Breast epithelium (tissue), 4 donors: ENCODE measurements around the gene KCNIP1. TPM values are rescaled to one million over a fixed set of nuclear protein-coding genes. Genes with fewer than 3 reads are reported as not detected.

ENCODE experiments used
- DNase-seq, 2 donors: peaks; one replicate each; pipeline ENCODE4 v3.0.0-alpha.2; 2019; ENCODE audit warnings: low spot score in 2 of 2
- H3K27ac ChIP-seq, 2 donors: fragments of 200-600 bp; sonication (generic) in 1 of 2; one replicate each; pipeline ENCODE4 v1.5.1; 2016 to 2019; ENCODE audit warnings: mild to moderate bottlenecking in 1 of 2
- H3K27me3 ChIP-seq, 2 donors: fragments of 200-600 bp; sonication (generic) in 1 of 2; one replicate each; pipeline versions ENCODE4 v1.5.1 to v1.6.0; 2017 to 2019; ENCODE audit warnings: control low read depth in 1 of 2, mild to moderate bottlenecking in 1 of 2
- H3K36me3 ChIP-seq: fragments of 200-600 bp; one replicate; pipeline ENCODE4 v1.5.1; 2019
- H3K4me1 ChIP-seq, 2 donors: fragments of 200-600 bp; sonication (generic); one replicate each; pipeline ENCODE4 v1.5.1; 2016 to 2019; ENCODE audit warnings: control low read depth in 1 of 2
- H3K4me3 ChIP-seq, 3 donors: fragments of 200-600 bp; sonication (generic); 1 replicate in 2 of 3; 2 replicates in 1 of 3; pipeline ENCODE4 v1.5.1; 2016 to 2019; ENCODE audit warnings: mild to moderate bottlenecking in 3 of 3, moderate library complexity in 2 of 3
- H3K9me3 ChIP-seq, 2 donors: fragments of 200-600 bp; sonication (generic) in 1 of 2; one replicate each; pipeline ENCODE4 v1.5.1; 2016 to 2019; ENCODE audit warnings: control low read depth in 1 of 2
- POLR2A ChIP-seq: fragments of 450-650 bp; IDR thresholded peaks from one replicate; pipeline ENCODE4 v1.6.1; 2016; ENCODE audit warnings: antibody characterized with exemption, mild to moderate bottlenecking, moderate library complexity
- POLR2AphosphoS5 ChIP-seq, 3 donors: sonication (generic); formaldehyde crosslinking; IDR thresholded peaks; one replicate each; pipeline ENCODE4 v1.6.1; 2017; ENCODE audit warnings: antibody characterized with exemption in 3 of 3
- intact Hi-C: fragments of 100-400 bp; cut with DNase I; formaldehyde crosslinking; loops from one replicate; pipeline ENCODE4 v1.15.1; 2023; ENCODE audit warnings: low total_unique reads
- total RNA-seq, 3 donors: library from RNA; depleted of rRNA; stranded (reverse); fragments of >200 nt; gene quantifications; one replicate each; pipeline ENCODE4 v1.1.0, GENCODE V29; 2016
- TF ChIP-seq, protein P1 (sequence below), 3 donors: fragments of 450-650 bp; IDR thresholded peaks; one replicate each; pipeline ENCODE4 v1.5.1; 2016 to 2017; ENCODE audit warnings: antibody characterized with exemption in 3 of 3, mild to moderate bottlenecking in 3 of 3, moderate library complexity in 3 of 3

KCNIP1 gene
- total RNA-seq, 3 donors from 2014 or later, result 1.0 to 1.6 TPM; not detected in 1

DNA sequence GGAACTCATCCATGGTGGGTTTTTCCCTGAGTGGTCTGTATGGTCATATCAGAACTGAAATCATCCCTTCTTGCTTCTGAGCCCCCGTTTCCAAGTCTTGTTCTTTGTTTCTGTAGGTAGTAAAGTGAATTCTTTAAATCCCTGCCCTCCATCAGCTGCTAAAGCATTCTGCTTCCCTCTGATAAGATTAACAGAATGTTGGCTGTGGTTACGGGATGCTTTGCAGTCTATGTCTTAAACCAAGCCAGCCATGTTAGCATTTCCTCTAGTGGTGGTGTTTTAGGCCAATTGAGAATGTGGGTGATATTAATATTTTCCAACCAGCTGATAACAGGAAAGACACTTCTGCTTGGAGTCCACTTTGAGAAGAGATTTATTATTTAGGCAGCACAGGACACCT, 22.0 kb upstream of the KCNIP1 start:
- no peaks in the 10 kb centered on the region for H3K27me3 ChIP-seq
- TF ChIP-seq POLR2AphosphoS5 (IDR thresholded peaks at IDR 0.05), result no peak
- TF ChIP-seq, protein P1, sequence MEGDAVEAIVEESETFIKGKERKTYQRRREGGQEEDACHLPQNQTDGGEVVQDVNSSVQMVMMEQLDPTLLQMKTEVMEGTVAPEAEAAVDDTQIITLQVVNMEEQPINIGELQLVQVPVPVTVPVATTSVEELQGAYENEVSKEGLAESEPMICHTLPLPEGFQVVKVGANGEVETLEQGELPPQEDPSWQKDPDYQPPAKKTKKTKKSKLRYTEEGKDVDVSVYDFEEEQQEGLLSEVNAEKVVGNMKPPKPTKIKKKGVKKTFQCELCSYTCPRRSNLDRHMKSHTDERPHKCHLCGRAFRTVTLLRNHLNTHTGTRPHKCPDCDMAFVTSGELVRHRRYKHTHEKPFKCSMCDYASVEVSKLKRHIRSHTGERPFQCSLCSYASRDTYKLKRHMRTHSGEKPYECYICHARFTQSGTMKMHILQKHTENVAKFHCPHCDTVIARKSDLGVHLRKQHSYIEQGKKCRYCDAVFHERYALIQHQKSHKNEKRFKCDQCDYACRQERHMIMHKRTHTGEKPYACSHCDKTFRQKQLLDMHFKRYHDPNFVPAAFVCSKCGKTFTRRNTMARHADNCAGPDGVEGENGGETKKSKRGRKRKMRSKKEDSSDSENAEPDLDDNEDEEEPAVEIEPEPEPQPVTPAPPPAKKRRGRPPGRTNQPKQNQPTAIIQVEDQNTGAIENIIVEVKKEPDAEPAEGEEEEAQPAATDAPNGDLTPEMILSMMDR (IDR thresholded peaks at IDR 0.05), result no peak
- no peak for TF ChIP-seq POLR2A
- intact Hi-C loops, result no loop called here
- H3K4me1 ChIP-seq, result no peaks in the 10 kb centered on the region
- H3K27ac ChIP-seq, result no peak overlapping the region
- no peak overlapping the region for H3K4me3 ChIP-seq
- DNase-seq, result no peak
- H3K9me3 ChIP-seq, result no peaks in the 10 kb centered on the region
- no peaks in the 10 kb centered on the region for H3K36me3 ChIP-seq

DNA sequence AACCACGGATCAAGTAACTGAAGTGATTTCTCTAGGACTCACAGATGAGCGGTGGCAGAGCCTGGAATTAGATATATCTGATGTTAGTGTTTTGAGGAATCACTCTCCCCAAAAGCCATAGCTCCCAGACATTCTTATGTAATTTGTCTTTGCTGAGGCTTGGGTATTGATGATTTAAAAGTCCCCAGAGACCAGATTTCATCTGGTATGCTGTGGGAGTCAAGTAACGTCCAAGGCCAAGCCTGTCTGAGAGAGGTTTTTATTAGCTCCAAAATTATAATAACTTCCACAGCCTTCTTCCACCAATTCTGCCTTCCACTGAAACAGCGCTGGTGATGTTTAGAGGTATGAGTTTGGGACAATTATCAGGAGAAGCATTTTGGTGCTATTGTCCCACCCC, 21.3 kb upstream of the KCNIP1 start:
- Histone ChIP-seq H3K36me3 (no peaks in the 10 kb centered on the region), H3K9me3 (no peaks in the 10 kb centered on the region), H3K4me3 (no peak overlapping the region), H3K27me3 (no peaks in the 10 kb centered on the region), H3K27ac (no peak overlapping the region), H3K4me1 (no peaks in the 10 kb centered on the region)
- no peak for DNase-seq
- intact Hi-C loops, result no loop called here
- TF ChIP-seq POLR2AphosphoS5 (IDR thresholded peaks at IDR 0.05), result no peak
- TF ChIP-seq POLR2A, result no peak
- TF ChIP-seq, protein P1 (IDR thresholded peaks at IDR 0.05), result no peak

DNA sequence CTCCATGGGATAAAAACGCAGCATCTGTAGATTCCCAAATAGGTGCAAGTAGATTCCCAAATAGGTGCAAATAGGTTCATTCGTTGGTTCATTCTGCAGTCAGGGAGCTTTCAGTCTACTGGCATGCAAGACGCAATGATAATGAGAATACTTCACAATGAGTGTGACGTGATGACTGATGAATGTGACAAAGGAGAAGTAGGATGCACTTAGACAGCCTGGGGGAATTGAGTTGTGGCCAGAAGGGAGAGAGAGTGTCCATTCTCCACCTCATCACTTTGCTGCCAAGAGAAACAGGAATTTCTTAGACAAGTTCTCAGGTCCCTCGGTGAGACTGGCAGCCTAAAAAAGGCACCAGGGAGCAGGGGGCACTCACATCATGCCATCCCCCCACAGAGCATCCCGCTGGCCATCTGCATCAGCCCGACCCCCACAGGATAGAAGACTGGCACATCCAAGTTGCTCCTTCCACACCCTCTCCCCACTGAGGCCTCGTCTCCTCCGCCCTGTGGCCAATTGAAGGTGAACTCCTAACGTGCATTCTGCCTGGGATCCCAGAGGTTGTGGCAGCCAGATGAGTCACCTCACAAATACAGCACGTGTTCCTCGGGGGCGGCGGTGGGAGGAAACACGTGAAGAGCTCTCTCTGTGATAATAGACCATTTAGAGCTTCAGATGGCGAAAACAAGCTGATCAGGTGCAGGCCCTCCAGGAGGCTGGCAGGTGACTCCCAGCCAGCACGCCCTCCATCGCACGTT, 19.9 kb upstream of the KCNIP1 start:
- Histone ChIP-seq H3K9me3 (no peaks in the 10 kb centered on the region), H3K27me3 (no peaks in the 10 kb centered on the region), H3K27ac (no peak overlapping the region), H3K4me1 (no peaks in the 10 kb centered on the region), H3K36me3 (no peaks in the 10 kb centered on the region), H3K4me3 (no peak overlapping the region)
- TF ChIP-seq, protein P1 (IDR thresholded peaks at IDR 0.05), result no peak
- TF ChIP-seq POLR2AphosphoS5 (IDR thresholded peaks at IDR 0.05), result no peak
- TF ChIP-seq POLR2A, result no peak
- DNase-seq, result peak in 1 of 2 donors; percentile 67
- intact Hi-C loops, result no loop called here

DNA sequence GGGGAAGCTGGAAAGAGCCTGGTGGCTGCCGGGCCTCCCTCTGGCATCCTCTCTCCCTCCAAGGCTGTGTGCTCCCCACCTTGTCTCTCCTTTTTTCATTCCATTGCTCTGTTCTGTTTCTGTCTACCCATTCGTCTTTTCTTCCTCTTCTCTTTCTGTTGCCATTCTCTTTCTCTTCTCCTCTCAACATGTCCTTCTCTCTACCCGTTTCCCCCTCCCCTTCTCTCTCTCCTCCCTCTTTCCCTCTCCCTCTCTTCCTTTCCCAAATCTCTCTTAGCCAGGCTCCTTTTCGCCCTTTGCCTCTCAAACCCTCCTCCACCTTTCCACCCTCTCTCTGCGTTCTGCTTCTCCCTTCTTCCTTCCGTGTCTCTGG, 19.4 kb upstream of the KCNIP1 start:
- no peak for TF ChIP-seq POLR2A
- TF ChIP-seq, protein P1 (IDR thresholded peaks at IDR 0.05), result no peak
- no peak for TF ChIP-seq POLR2AphosphoS5 (IDR thresholded peaks at IDR 0.05)
- DNase-seq, result no peak
- Histone ChIP-seq H3K27me3 (no peaks in the 10 kb centered on the region), H3K9me3 (no peaks in the 10 kb centered on the region), H3K36me3 (no peaks in the 10 kb centered on the region), H3K4me1 (no peaks in the 10 kb centered on the region), H3K4me3 (no peak overlapping the region), H3K27ac (no peak overlapping the region)
- intact Hi-C loops, result no loop called here

DNA sequence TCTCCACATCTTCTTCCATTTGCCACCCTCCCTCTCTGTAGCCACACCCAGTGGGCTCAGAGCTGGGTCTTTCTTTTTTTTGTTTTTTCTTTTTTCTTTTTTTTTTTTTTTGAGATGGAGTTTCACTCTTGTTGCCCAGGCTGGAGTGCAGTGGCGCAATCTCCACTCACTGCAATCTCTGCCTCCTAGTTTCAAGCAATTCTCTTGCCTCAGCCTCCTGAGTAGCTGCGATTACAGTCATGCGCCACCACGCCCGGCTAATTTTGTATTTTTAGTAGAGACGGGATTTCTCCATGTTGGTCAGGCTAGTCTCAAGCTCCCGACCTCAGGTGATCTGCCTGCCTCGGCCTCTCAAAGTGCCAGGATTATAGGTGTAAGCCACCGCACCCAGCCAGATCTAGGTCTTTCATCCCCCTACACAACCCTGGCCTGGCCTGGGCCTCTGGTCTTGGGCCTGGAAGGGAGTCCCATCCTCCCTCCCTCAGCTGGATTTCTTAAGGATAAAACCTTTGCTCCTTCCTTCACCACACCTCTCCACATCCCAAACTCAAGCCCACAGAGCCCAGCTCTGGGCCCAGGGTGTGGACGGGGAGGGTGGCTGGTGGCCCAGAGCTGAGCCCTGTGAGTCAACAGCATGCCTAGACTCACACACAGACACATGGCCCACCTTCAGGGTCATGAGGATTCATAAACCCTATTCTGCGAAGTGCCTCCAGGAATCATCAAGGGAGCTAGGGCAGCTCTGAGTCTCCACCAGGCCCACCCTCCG, 18.8 kb upstream of the KCNIP1 start:
- Histone ChIP-seq H3K9me3 (no peaks in the 10 kb centered on the region), H3K36me3 (no peaks in the 10 kb centered on the region), H3K4me3 (no peak overlapping the region), H3K27ac (no peak overlapping the region), H3K4me1 (no peaks in the 10 kb centered on the region), H3K27me3 (no peaks in the 10 kb centered on the region)
- TF ChIP-seq, protein P1 (IDR thresholded peaks at IDR 0.05), result no peak
- no peak for TF ChIP-seq POLR2A
- no peak for DNase-seq
- intact Hi-C loops, result no loop called here
